GM18517 (cell line): Measurements from ENCODE around the gene STARD9.
"Not testable (repeated sequence)": the region's sequence is repeated elsewhere in the genome, so short reads cannot be mapped to it uniquely, and the experiment has no call there.

Source experiments
- ATAC-seq: cut with Tn5 transposase; IDR thresholded peaks from one replicate; pipeline ENCODE4 v1.9.1; 2021; ENCODE audit warnings: mild to moderate bottlenecking, moderate library complexity; ENCODE audit not compliant: unreplicated experiment

The STARD9 gene

GRCh38 chr15:42584031-42584765 lies 8.8 kb downstream of the STARD9 start:
- ATAC-seq, result no peak

- no peak for ATAC-seq
These were observed 15.3 kb downstream of the STARD9 start for GRCh38 chr15:42590619-42591237.

- ATAC-seq, result no peak
These were observed 16.0 kb downstream of the STARD9 start for GRCh38 chr15:42591238-42591934.

GRCh38 chr15:42592716-42593115 lies 17.3 kb downstream of the STARD9 start:
- no peak for ATAC-seq

- no peak for ATAC-seq
These were observed 17.7 kb downstream of the STARD9 start for GRCh38 chr15:42593143-42593542.

- ATAC-seq, result no peak
These were observed 18.7 kb downstream of the STARD9 start for GRCh38 chr15:42594095-42594494.

- ATAC-seq, result no peak
These were observed 20.3 kb downstream of the STARD9 start for GRCh38 chr15:42595626-42596240.

- ATAC-seq, result not testable (repeated sequence)
These were observed 25.9 kb downstream of the STARD9 start for GRCh38 chr15:42601316-42601715.

- no peak for ATAC-seq
These were observed 27.1 kb downstream of the STARD9 start for GRCh38 chr15:42602501-42602900.

- ATAC-seq, result no peak
These were observed 28.6 kb downstream of the STARD9 start for GRCh38 chr15:42603978-42604377.

GRCh38 chr15:42604894-42605744 lies 29.7 kb downstream of the STARD9 start:
- no peak for ATAC-seq

GRCh38 chr15:42605796-42606195 lies 30.4 kb downstream of the STARD9 start:
- ATAC-seq, result no peak

- peak; percentile 61 for ATAC-seq
These were observed 32.7 kb downstream of the STARD9 start for GRCh38 chr15:42608110-42608531.

- ATAC-seq, result no peak
These were observed 33.5 kb downstream of the STARD9 start for GRCh38 chr15:42608752-42609488.

GRCh38 chr15:42611532-42611931 lies 36.1 kb downstream of the STARD9 start:
- ATAC-seq, result no peak

- no peak for ATAC-seq
These were observed 37.0 kb downstream of the STARD9 start for GRCh38 chr15:42612367-42612912.

GRCh38 chr15:42616107-42616506 lies 40.7 kb downstream of the STARD9 start:
- no peak for ATAC-seq

GRCh38 chr15:42619656-42620371 lies 44.4 kb downstream of the STARD9 start:
- no peak for ATAC-seq

- no peak for ATAC-seq
These were observed 46.0 kb downstream of the STARD9 start for GRCh38 chr15:42621386-42621785.
